Ectodermal cell (in vitro differentiated cells): Measurements from ENCODE around the gene FGD2.

ENCODE experiments used
- H3K27ac ChIP-seq: 2 replicates; pipeline ENCODE4 v1.7.0; 2013; ENCODE audit warnings: mild to moderate bottlenecking, low read depth, low read length; ENCODE audit not compliant: insufficient read depth, poor library complexity, severe bottlenecking
- H3K27me3 ChIP-seq: 2 replicates; pipeline ENCODE4 v1.7.0; 2013; ENCODE audit warnings: mild to moderate bottlenecking, low read length; ENCODE audit not compliant: insufficient read depth, control insufficient read depth, poor library complexity, severe bottlenecking
- H3K36me3 ChIP-seq: one replicate; pipeline ENCODE4 v1.7.0; 2013; ENCODE audit warnings: low read length; ENCODE audit not compliant: control insufficient read depth, insufficient read depth
- H3K4me1 ChIP-seq: one replicate; pipeline ENCODE4 v1.7.0; 2013; ENCODE audit warnings: low read length; ENCODE audit not compliant: control insufficient read depth, insufficient read depth
- H3K4me3 ChIP-seq: 2 replicates; pipeline ENCODE4 v1.7.0; 2013; ENCODE audit warnings: low read depth, low read length, control low read depth; ENCODE audit not compliant: insufficient read depth
- H3K9me3 ChIP-seq: 2 replicates; pipeline ENCODE4 v1.7.0; 2013; ENCODE audit warnings: mild to moderate bottlenecking, low read length, moderate library complexity; ENCODE audit not compliant: control insufficient read depth
- WGBS, 2 experiments: methylation state at CpG; one replicate each; pipeline ENCODE4 v1.1.7; 2013; ENCODE audit warnings: missing lambda C conversion rate in 2 of 2; 5-methylcytosine and 5-hydroxymethylcytosine counted together

The FGD2 gene

DNA sequence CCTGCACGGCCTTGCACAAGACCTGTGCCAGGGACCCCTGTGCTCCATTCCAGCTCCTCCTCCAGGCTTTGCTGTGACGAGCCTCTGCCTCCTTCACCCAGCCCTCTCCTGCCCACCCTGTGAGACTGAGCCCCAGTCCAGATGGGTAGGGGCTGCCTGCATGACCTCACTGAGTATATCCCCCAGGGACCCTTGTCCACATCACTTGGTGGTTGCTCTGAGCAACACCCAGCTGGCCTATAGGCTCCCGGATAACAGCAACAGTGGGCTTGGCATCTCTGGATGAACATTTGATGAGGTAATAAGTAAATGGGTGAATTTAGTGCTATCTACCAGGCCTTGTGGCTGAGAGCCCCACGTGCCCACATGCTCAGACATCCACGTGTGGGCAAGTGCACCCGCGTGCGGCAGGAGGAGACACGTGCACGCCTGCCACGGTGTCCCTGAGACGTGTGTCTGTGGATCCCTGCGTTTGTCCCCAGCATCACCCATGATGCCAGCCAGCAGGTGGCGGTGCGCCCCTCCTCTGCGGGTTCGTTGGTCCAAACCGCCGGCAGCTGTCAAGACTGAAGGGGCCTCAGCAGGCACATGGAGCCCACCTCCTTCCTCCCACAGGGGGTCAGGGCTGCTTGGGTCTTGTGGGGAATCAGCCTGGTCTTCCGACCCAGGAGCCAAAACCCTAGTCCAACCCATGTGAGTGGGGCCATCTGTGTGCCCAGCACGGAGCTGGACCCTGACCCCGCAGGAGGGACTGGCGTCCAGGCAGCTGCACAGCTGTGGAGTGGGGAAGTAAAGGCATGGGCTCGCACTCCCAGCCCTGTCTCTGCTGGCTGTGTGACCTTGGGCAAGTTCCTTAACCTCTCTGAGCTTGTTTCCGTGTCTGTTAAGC lies 45.9 kb downstream of the FGD2 start:
- 26 to 29% methylated on average over 25 of the region's 25 CpGs for WGBS, 2 experiments
- Histone ChIP-seq H3K36me3 (no peaks in the 10 kb centered on the region), H3K27me3 (no peaks in the 10 kb centered on the region), H3K4me3 (no peak overlapping the region), H3K4me1 (peaks cover 10% of the 10 kb centered on the region), H3K9me3 (no peaks in the 10 kb centered on the region), H3K27ac (no peak overlapping the region)

DNA sequence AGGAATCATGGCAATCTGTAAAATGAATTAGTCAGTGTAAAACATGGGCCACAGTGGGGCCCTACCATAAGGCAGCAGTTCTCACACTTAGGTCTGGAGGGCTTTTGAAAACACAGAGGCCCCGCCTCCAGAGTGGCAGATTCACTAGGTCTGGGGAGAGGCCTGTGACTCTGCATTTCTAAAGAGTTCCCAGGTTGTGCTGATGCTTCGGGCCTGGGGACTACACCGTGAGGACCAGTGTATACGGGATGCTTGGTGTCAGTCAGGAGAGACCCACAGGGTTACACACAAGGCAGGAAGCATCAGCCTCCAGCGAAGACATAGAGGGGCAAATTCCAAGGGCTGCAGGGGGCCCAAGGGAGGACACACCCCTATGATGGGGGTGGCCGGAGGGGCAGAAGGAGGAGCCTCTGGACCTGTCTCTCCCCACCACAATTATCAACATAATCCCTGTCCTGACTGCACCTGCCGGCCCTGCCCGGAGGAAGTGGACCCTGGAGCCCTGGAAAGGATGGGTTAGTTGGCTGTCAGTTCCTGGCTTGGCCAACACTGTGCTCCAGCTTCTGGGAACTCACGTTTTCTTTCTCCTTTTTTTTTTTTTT lies 46.7 kb downstream of the FGD2 start:
- Histone ChIP-seq H3K4me1 (peaks cover 10% of the 10 kb centered on the region), H3K36me3 (no peaks in the 10 kb centered on the region), H3K27ac (no peak overlapping the region), H3K27me3 (no peaks in the 10 kb centered on the region), H3K4me3 (no peak overlapping the region), H3K9me3 (no peaks in the 10 kb centered on the region)
- WGBS, 2 experiments, result 19 to 20% methylated on average over 8 to 9 of the region's 9 CpGs

DNA sequence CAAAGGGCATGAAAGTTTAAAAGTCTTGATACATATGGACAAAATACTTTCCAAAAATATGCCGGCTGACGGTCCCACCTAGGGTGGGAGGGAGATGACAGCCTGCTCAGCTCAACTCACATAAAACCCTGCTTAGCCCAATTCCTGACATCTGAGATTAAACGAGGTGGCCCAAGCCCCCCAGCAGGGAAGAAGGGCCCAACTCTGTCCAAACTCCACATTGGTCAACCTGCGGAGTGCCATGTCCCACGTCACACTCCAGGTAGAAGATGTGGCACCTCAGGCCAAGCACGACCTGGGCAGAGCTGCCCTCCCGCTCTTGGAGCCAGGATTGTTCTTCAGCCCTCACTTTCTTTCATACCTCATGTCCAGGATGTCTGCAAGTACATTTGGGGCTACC lies 48.2 kb downstream of the FGD2 start:
- Histone ChIP-seq H3K4me1 (peaks cover 10% of the 10 kb centered on the region), H3K27me3 (no peaks in the 10 kb centered on the region), H3K4me3 (no peak overlapping the region), H3K9me3 (no peaks in the 10 kb centered on the region), H3K27ac (no peak overlapping the region), H3K36me3 (no peaks in the 10 kb centered on the region)
- 82 to 91% methylated on average over 7 of the region's 7 CpGs for WGBS, 2 experiments

DNA sequence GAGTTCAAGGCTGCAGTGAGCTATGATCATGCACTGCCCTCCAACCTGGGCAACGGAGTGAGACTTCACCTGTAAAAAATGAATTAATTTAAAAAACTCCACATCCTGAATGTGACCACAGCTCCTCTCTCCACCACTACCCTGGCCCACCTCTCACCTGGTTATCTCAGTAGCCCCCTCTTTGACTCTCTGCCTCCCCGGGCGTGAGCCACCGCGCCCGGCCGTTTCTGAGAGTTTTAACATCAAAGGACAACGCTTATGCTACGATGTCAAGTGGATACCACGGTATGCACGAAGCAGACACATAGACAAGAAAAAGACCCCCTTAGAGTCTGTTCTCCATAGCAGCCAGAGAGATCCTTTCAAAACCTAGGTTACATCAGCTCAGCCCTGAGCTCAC lies 48.7 kb downstream of the FGD2 start:
- H3K4me1 ChIP-seq, result peaks cover 11% of the 10 kb centered on the region
- WGBS, 2 experiments, result 96% methylated on average over 11 of the region's 11 CpGs
- no peaks in the 10 kb centered on the region for H3K36me3 ChIP-seq
- no peaks in the 10 kb centered on the region for H3K27me3 ChIP-seq
- no peaks in the 10 kb centered on the region for H3K9me3 ChIP-seq
- no peak overlapping the region for H3K4me3 ChIP-seq
- no peak overlapping the region for H3K27ac ChIP-seq

DNA sequence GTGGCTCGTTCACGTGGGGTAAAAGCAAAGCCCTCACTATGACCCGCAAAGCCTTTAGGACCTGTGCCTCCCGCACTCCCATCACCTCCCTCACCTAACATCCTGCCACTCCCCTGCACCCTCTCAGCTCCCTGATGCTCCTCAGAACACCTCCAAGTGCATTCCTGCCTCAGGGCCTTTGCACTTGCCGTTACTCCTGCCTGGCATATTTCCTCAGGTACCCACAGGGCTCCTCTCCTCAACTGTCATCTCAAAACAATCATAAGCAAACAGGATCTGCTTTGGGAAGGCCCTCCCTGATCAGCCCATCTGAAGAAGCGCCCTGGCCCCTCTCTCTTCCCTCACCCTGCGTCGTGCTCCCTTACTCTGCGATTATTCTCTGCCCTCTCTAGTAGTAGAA lies 49.1 kb downstream of the FGD2 start:
- no peaks in the 10 kb centered on the region for H3K9me3 ChIP-seq
- H3K36me3 ChIP-seq, result no peaks in the 10 kb centered on the region
- no peaks in the 10 kb centered on the region for H3K27me3 ChIP-seq
- H3K4me1 ChIP-seq, result peaks cover 15% of the 10 kb centered on the region
- H3K27ac ChIP-seq, result no peak overlapping the region
- WGBS, 2 experiments, result 87 to 89% methylated on average over 9 of the region's 9 CpGs
- no peak overlapping the region for H3K4me3 ChIP-seq

DNA sequence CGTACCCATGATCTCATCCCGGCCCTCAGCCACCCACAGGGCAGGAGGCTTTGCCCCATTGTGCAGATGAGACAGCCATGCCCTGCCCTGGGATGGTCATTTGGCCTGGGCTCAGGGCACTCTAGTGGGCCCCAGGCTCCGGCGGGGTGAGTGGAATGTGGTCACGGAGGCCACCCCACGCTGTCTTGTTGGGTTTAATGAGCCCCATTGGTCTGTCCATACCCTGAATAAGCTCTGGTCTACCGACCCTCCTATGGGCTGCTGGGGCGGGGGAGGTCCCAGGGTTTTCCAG lies 50.6 kb downstream of the FGD2 start:
- 79% methylated on average over 8 of the region's 8 CpGs for WGBS, 2 experiments
- H3K27me3 ChIP-seq, result no peaks in the 10 kb centered on the region
- H3K4me3 ChIP-seq, result no peak overlapping the region
- H3K9me3 ChIP-seq, result no peaks in the 10 kb centered on the region
- H3K36me3 ChIP-seq, result no peaks in the 10 kb centered on the region
- H3K4me1 ChIP-seq, result peaks cover 22% of the 10 kb centered on the region
- no peak overlapping the region for H3K27ac ChIP-seq

DNA sequence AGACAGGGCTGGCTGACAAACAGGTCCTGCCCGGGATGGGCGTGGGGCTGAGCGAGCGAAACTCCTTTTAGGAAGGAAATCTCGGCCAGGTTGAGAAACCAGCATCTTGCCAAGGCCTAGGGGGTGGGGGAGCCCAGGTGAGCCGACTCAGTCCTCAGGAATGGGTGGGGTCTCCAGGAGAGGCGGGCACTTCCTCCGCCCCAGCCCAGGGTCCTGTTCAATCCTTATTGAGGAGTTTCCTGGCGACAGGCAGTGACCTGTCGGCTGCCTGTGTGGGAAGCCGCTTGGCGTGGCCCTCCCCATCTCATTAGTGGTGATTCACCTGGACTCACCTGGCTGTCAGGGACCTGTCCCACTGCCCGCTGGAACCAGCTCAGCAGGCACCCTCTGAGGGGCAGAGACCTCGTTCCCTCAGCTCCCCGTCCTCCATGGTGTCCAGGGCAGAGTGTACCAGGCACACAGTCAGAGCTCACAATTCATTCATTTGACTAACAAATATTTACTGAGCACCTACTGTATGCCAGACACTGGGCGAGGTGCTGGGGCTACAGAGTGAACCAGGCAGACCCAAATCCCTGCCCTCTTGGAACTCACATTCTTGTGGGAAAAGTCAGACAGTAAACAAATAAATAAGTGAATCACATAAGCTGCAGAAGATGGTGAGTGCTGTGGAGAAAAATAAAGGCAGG lies 51.1 kb downstream of the FGD2 start:
- H3K27ac ChIP-seq, result no peak overlapping the region
- no peak overlapping the region for H3K4me3 ChIP-seq
- no peaks in the 10 kb centered on the region for H3K9me3 ChIP-seq
- 85 to 87% methylated on average over 16 of the region's 16 CpGs for WGBS, 2 experiments
- H3K4me1 ChIP-seq, result peaks cover 22% of the 10 kb centered on the region
- H3K27me3 ChIP-seq, result no peaks in the 10 kb centered on the region
- no peaks in the 10 kb centered on the region for H3K36me3 ChIP-seq

DNA sequence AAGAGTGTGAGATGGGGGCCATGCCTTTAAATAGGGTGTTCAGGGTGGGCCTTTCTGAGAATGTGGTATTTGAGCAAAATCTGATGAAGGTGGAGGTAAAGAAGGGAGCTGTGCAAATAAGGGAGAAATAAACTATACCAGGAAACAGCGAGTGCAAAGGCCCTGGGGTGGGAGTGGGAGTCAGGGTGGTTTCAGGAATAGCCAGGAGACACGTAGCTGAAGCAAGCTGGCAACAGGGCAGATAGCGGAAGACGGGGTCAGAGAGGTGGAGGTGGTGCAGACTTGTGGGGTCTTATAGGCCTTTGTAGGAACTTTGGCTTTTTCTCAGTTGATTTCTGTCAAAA lies 51.6 kb downstream of the FGD2 start:
- H3K4me1 ChIP-seq, result peaks cover 17% of the 10 kb centered on the region
- no peaks in the 10 kb centered on the region for H3K27me3 ChIP-seq
- no peaks in the 10 kb centered on the region for H3K36me3 ChIP-seq
- H3K4me3 ChIP-seq, result no peak overlapping the region
- no peaks in the 10 kb centered on the region for H3K9me3 ChIP-seq
- WGBS, 2 experiments, result 98 to 100% methylated on average over 4 of the region's 4 CpGs
- no peak overlapping the region for H3K27ac ChIP-seq

DNA sequence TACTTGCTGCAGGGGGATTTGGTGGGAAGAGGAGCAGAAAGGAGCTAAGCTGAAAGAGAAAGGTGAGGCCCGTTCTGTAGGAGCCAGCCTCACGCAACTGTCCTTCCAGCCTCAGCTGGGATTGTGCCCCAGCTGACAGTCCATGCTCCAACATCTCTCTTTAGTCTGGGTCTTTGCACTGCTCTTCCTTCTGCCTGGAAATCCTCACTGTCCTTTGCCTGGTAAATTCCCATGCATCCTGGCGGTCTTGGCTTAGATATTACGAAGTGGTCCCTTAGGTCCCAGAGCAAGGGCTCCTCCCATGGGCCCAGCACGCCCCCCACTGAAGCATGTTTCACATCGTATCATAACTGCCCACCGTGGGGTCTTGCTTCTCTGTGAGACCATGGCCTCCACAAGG lies 52.2 kb downstream of the FGD2 start:
- peaks cover 15% of the 10 kb centered on the region for H3K4me1 ChIP-seq
- H3K36me3 ChIP-seq, result no peaks in the 10 kb centered on the region
- H3K4me3 ChIP-seq, result no peak overlapping the region
- WGBS, 2 experiments, result 94 to 95% methylated on average over 7 of the region's 7 CpGs
- no peaks in the 10 kb centered on the region for H3K9me3 ChIP-seq
- no peak overlapping the region for H3K27ac ChIP-seq
- no peaks in the 10 kb centered on the region for H3K27me3 ChIP-seq

DNA sequence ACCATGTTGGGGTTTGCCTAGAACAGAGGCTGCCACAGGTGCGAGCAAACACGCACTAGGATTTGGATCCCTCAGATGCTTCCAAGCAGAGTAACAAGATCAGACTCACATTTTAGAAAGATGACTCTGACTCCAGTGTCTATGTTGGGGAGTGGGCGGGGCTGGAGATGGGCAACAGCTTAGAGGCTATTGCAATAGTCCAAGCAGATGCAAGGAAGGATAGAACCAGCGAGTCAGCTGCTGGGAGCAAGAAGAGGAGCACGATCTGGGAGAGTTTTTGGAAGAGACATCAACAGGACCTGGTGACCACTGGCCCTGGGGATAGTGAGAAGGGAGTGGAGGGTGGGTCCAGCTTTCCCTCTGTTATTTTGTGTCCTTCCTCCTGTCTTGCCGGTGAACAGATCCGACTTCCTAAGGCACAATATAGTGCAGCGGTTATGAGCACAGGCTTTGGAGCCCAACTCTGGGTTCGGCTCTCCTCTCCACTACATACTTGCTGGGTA lies 52.7 kb downstream of the FGD2 start:
- Histone ChIP-seq H3K27ac (no peak overlapping the region), H3K27me3 (no peaks in the 10 kb centered on the region), H3K9me3 (no peaks in the 10 kb centered on the region), H3K4me3 (no peak overlapping the region), H3K36me3 (no peaks in the 10 kb centered on the region), H3K4me1 (peaks cover 15% of the 10 kb centered on the region)
- 93 to 96% methylated on average over 9 of the region's 9 CpGs for WGBS, 2 experiments
